C4-2B (cell line): ENCODE data around the gene IL1A.

Experiments used
- ZFX ChIP-seq: fragments of 450-650 bp; IDR thresholded peaks from 2 replicates; pipeline ENCODE4 v1.6.1; 2017
- TF ChIP-seq, protein P1 (sequence below): fragments of 450-650 bp; conservative IDR thresholded peaks from 2 replicates; pipeline ENCODE4 v1.5.1; 2017; ENCODE audit warnings: mild to moderate bottlenecking

DNA sequence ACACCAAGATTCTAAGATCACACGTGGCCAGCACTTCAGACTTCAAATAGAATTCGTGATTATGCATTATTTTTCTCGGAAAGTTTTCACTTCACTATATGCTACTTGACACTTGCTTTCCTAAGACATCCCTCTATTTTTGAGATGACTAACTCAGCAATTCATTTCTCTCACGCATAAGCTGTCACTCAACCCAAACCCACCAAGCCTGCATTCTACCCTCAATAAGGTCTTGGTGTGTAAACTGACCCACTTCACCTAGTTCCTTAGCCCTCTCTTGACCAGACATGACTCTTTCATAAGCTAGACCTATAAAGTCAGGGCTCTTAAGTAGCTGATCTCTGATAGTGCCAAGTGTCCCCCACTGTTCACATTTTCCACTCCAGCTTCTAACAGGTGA is 31.6 kb downstream of the IL1A start:
- TF ChIP-seq, protein P1, sequence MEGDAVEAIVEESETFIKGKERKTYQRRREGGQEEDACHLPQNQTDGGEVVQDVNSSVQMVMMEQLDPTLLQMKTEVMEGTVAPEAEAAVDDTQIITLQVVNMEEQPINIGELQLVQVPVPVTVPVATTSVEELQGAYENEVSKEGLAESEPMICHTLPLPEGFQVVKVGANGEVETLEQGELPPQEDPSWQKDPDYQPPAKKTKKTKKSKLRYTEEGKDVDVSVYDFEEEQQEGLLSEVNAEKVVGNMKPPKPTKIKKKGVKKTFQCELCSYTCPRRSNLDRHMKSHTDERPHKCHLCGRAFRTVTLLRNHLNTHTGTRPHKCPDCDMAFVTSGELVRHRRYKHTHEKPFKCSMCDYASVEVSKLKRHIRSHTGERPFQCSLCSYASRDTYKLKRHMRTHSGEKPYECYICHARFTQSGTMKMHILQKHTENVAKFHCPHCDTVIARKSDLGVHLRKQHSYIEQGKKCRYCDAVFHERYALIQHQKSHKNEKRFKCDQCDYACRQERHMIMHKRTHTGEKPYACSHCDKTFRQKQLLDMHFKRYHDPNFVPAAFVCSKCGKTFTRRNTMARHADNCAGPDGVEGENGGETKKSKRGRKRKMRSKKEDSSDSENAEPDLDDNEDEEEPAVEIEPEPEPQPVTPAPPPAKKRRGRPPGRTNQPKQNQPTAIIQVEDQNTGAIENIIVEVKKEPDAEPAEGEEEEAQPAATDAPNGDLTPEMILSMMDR: no peak
- no peak for TF ChIP-seq ZFX
